HG03565 (cell line): ENCODE data around the gene DSG1.
A peak's percentile ranks its signal among the peaks of the same experiment; 100 is the strongest.
"Not testable (repeated sequence)": the region's sequence is repeated elsewhere in the genome, so short reads cannot be mapped to it uniquely, and the experiment has no call there.

ENCODE experiments used
- ATAC-seq: cut with Tn5 transposase; IDR thresholded peaks from one replicate; pipeline ENCODE4 v1.9.1; 2021; ENCODE audit warnings: mild to moderate bottlenecking, moderate library complexity; ENCODE audit not compliant: unreplicated experiment

The DSG1 gene

GRCh38 chr18:31317860-31318259, at the start of gene DSG1:
DSG1 (plus strand) TSS chr18:31318160; CDS start chr18:31318301, 141 bp downstream.
- ATAC-seq: no peak

DNA sequence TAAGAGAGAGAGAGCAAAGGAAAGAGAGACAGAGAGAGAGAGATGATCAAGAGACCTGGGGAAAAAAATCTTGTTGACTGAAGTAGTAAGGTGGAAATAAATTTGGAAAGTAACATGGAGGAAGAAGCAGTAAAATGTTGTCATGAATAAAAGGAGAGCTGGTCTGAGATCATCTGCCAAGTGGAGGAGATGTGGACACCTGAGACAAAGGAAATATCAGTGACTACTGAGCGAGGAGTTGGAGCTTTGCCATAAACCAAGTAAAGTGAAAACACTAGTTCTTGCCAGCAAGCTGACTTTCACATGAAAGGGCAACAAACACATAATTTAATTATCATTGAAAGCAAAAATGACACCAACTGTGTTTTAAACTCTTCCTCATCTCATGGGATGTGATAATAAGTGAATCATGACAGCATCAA, 49.0 kb upstream of the DSG1 start:
- ATAC-seq: peak; percentile 39

DNA sequence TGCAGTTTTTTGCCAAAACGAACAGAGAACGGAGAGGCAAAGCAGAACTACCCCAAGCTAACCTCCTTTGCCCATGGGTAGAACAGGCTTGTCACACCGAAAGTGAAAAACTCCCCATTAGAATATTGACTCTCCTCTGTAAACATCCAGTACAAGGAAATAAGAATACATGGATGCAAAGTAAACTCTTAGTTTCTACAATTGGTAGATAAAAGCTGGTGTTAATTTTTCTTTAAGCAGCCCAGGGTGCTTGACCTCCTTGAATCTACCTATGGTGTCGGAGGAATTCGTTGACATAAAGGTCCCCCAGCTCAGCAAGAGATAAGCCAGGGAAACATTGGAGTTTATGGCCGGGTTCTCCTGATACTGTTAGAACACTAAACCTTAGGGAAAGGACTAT, 48.4 kb upstream of the DSG1 start:
- no peak for ATAC-seq

GRCh38 chr18:31270578-31270977, 47.4 kb upstream of the DSG1 start:
- ATAC-seq: no peak

DNA sequence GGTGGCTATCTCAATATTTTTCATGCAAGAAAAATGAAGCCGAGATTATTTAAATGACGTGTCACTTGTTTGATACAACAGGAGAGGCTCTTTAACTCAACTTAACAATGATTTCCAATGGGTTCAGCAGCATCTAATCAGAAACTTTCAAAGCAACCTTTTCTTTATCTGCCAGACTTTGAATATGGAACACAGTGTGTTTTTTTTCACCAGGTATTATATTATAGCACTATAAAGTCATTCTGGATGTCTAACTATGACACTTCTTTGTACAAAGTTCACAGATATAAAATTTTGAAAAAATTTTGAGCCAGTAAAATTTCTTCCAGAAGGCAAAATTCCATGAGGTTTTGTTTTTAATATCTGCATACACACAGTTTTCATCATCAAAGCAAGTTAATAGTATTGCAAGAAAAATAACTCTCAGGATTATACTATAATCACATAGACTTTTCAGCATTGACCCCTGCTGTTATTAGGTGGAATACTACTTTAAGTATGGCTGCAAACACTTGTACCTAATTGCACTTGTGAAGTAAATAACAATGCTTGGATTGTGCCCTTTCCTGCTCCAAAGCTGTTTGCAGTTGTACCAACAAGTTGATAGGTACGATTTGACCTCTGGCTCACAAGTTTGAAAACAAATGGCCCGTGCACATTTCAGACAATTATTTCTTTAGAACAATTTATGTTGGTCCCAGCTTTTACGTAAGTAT, 44.0 kb upstream of the DSG1 start:
- no peak for ATAC-seq

GRCh38 chr18:31274931-31275330, 43.0 kb upstream of the DSG1 start:
- ATAC-seq: no peak

DNA sequence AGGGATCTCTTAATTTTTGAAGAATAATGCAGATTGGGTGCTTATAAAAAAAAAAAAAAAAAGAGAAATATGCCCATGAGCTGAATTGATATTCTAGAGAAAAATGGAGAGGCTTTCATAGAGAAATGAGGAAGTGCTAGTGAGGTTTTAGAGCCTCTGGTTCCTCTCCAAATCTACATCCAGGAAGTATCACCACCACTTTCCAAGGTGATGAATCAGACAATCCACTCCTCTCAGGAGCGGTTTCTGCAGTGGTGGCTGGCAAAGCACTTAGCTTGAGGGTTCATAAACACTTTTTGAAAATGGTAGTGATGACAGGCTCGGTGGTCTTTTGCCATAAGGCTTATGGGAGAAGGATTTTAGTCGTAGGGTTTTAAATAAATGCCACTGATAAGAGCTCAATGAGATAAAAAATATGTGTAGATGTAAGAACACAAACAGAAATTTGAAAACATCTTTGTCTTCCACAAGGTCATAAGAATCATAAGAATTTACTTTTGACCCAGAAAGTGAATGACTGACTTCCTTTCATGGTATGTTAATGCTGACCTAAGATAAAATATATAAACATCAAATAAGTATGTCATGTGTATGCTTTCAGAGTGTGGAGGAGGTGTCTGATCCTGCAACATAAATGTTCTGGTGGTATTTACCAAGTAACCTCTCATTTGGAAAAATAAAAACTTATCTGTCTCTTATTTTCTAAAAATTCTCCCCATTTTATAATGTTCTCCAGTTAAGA, 42.1 kb upstream of the DSG1 start:
- no peak for ATAC-seq

GRCh38 chr18:31278609-31279071, 39.3 kb upstream of the DSG1 start:
- no peak for ATAC-seq

- no peak for ATAC-seq
Measured at GRCh38 chr18:31280502-31280901, 37.5 kb upstream of the DSG1 start.

GRCh38 chr18:31281437-31281836, 36.5 kb upstream of the DSG1 start:
- ATAC-seq: no peak

DNA sequence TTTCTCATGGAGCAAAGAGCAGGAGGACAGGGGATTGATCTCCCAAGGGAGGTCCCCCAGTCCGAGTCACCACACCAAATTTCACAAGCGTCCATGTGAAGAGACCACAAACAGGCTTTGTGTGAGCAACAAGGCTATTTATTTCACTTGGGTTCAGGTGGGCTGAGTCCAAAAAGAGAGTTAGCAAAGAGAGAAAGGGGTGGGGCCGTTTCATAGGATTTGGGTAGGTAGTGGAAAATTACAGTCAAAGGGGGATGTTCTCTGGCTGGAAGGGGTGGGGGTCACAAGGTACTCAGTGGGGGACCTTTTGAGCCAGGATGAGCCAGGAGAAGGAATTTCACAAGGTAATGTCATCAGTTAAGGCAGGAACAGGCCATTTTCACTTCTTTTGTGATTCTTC, 28.5 kb upstream of the DSG1 start:
- ATAC-seq: not testable (repeated sequence)

- ATAC-seq: no peak
Measured at GRCh38 chr18:31291688-31292087, 26.3 kb upstream of the DSG1 start.

DNA sequence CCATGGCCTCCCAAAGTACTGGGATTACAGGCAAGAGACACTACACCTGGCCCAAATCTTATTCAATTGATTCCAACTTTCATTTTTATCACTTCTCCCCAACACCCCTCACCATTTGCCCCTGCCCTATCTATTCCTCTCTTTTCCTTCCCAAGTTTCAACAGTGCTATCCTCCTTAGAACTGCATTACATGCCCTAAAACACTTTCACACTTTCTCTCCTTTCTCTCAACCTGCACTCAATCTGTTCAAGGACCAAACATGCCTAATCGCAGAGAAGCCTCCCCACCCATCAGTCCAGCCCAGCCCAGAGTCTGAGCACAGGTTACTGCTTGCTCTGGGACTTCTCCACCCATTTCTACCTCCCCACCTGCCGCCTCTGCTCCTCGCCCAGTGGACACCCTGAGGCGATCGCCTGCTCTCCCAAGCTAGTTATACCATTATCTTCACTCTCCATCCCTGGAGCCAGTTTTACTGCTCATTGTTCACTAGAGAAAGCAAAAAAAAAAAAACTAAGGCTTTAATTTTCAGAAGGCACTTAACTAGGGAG, 23.7 kb upstream of the DSG1 start:
- no peak for ATAC-seq

GRCh38 chr18:31297248-31297647, 20.7 kb upstream of the DSG1 start:
- ATAC-seq: no peak

- ATAC-seq: no peak
Measured at GRCh38 chr18:31301201-31301655, 16.7 kb upstream of the DSG1 start.

- ATAC-seq: no peak
Measured at GRCh38 chr18:31302991-31303390, 15.0 kb upstream of the DSG1 start.

GRCh38 chr18:31303771-31304170, 14.2 kb upstream of the DSG1 start:
- no peak for ATAC-seq

DNA sequence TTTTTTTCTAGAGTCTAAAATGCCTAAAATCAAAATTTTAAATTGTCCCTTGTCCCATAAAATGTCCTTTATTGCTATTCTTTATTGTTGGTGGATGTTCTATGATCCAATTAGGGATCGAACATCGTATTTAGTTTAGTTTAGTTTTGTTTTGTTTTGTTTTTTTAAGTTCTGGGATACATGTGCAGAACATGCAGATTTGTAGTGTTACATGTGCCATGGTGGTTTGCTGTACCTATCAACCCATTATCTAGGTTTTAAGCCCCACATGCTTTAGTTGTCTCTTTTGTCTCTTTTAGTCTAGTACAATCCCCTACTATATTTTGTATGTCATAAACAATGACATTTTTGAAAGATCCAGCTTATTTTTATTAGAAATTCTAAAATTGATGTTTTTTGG, 8.8 kb upstream of the DSG1 start:
- no peak for ATAC-seq

DNA sequence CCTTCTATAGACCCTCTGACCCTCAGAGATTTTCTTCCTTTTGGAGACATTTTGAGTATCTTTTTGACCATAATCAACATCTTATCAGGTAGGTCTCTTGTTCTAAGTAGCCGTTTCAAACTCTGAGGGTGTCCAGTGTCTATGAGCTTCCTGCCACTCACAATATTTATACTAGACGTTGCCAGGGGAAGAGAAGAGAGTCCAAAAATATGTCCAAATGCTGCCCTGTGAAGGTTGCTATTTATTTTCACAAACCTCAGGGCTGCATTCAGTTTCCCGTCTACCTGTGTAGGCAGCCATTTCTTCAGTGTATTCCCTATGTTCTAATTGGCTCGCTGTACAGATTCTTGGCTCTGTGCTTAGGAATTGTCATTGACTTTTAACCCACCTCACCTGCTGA, 986 bp upstream of the DSG1 start:
- ATAC-seq: no peak

GRCh38 chr18:31321719-31322118, 3.8 kb downstream of the DSG1 start:
- ATAC-seq: no peak

DNA sequence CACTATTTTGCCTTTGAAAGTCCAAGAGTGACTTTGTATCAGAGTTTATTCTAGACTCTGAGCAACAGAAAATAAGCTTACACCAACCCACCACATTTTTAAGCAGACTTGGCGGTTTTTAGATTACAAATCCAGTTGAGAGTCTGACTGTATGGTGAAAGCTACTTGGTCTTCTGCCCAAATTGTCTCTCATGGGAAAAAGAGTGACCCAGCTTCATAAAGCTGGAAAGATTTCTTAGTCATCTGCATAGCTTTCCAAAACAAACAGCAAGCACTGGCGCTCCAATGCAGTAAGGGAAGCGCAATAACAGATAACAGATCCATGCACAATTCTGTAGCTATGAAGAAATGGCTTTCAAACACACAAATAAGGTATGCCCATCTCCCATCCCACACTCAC, 7.1 kb downstream of the DSG1 start:
- ATAC-seq: no peak
